Caco-2 (cell line): Measurements from ENCODE around the gene MIS12. TPM values are rescaled to one million over a fixed set of nuclear protein-coding genes. Genes with fewer than 3 reads are reported as not detected.

Experiments
- BruUV-seq: library from RNA; stranded (reverse); fragments of 400-500 nt; replicated peaks from 2 replicates; lab custom pipeline; 2021; lab: Mats Ljungman, UMichigan
- CTCF ChIA-PET: fragments of 300-600 bp; sonication (Branson Sonifier 250); formaldehyde crosslinking; loops from one replicate; lab custom pipeline; 2022; ENCODE audit warnings: antibody characterized with exemption; lab: Charles Lee
- POLR2A ChIA-PET: fragments of 300-600 bp; sonication (Branson Sonifier 250); formaldehyde crosslinking; loops from one replicate; lab custom pipeline; 2022; ENCODE audit warnings: antibody characterized with exemption; lab: Charles Lee
- DNase-seq, 2 experiments: peaks; one replicate each; pipeline versions ENCODE4 v3.0.0 to v3.0.0-alpha.2; 2020 to 2022
- H3K27me3 ChIP-seq: replicated peaks from 2 replicates; pipeline ENCODE4 v1.6.0; 2011; ENCODE audit warnings: low read length; ENCODE audit not compliant: control insufficient read depth, insufficient read depth
- H3K36me3 ChIP-seq: 2 replicates; pipeline ENCODE4 v1.5.1; 2011; ENCODE audit warnings: low read length; ENCODE audit not compliant: control insufficient read depth, insufficient read depth
- H3K4me1 ChIP-seq: fragments of 250-450 bp; sonication (Bioruptor Pico); 2 replicates; pipeline ENCODE4 v1.5.1; 2020; ENCODE audit warnings: mild to moderate bottlenecking
- H3K4me3 ChIP-seq: 2 replicates; pipeline ENCODE4 v1.5.1; 2011; ENCODE audit warnings: low read depth, mild to moderate bottlenecking, control low read depth, low read length
- H3K9me3 ChIP-seq: fragments of 250-450 bp; sonication (Bioruptor Pico); 2 replicates; pipeline ENCODE4 v1.5.1; 2020; ENCODE audit warnings: mild to moderate bottlenecking, moderate library complexity
- H3K27ac Mint-ChIP-seq: one replicate; pipeline ENCODE4 v1.8.0; 2022; ENCODE audit warnings: mixed read lengths; ENCODE audit not compliant: unreplicated experiment
- H3K27me3 Mint-ChIP-seq: one replicate; pipeline ENCODE4 v1.8.0; 2022; ENCODE audit warnings: mixed read lengths; ENCODE audit not compliant: insufficient read depth, unreplicated experiment
- H3K36me3 Mint-ChIP-seq: one replicate; pipeline ENCODE4 v1.8.0; 2022; ENCODE audit warnings: mild to moderate bottlenecking, mixed read lengths; ENCODE audit not compliant: insufficient read depth, unreplicated experiment
- H3K4me1 Mint-ChIP-seq: one replicate; pipeline ENCODE4 v1.8.0; 2022; ENCODE audit warnings: low read depth, mixed read lengths; ENCODE audit not compliant: unreplicated experiment
- H3K4me3 Mint-ChIP-seq: one replicate; pipeline ENCODE4 v1.8.0; 2022; ENCODE audit warnings: mild to moderate bottlenecking, moderate library complexity, mixed read lengths; ENCODE audit not compliant: unreplicated experiment
- H3K9me3 Mint-ChIP-seq: one replicate; pipeline ENCODE4 v1.8.0; 2022; ENCODE audit warnings: mixed read lengths; ENCODE audit not compliant: unreplicated experiment
- CTCF ChIP-seq, 2 experiments: fragments of 200-600 bp in 1 of 2; IDR thresholded peaks; 1 replicate in 1 of 2; 2 replicates in 1 of 2; pipeline versions ENCODE4 v1.5.1 to v1.8.0; 2011 to 2022; ENCODE audit warnings: antibody characterized with exemption in 1 of 2, control low read depth in 1 of 2, inconsistent platforms in 1 of 2, low read depth in 1 of 2, low read length in 1 of 2, mild to moderate bottlenecking in 1 of 2, moderate library complexity in 1 of 2; ENCODE audit not compliant: insufficient read depth in 1 of 2, severe bottlenecking in 1 of 2, unreplicated experiment in 1 of 2
- intact Hi-C: fragments of 100-400 bp; cut with micrococcal nuclease; formaldehyde crosslinking; loops from one replicate; pipeline ENCODE4 v1.10.0; 2022; ENCODE audit not compliant: unreplicated experiment
- total RNA-seq: library from RNA; stranded (reverse); gene quantifications from 2 replicates; pipeline ENCODE4 v1.2.3, GENCODE V29; 2022

Gene MIS12
- total RNA-seq, 1 experiment from 2014 or later: 11.7 TPM

GRCh38 chr17:5480962-5481361 lies 5.4 kb upstream of the MIS12 start:
- Mint-ChIP-seq H3K9me3 (no peaks in the 10 kb centered on the region), H3K27me3 (no peaks in the 10 kb centered on the region), H3K36me3 (peaks cover 48% of the 10 kb centered on the region), H3K27ac (no peak overlapping the region), H3K4me3 (no peak overlapping the region), H3K4me1 (no peaks in the 10 kb centered on the region)
- ChIA-PET POLR2A (no interaction called here), CTCF (no interaction called here)
- no peaks in the 10 kb centered on the region for H3K4me1 ChIP-seq
- intact Hi-C loops: no loop called here
- BruUV-seq: no TSS peak
- no peaks in the 10 kb centered on the region; the same call in 1 of the 2 replicates for H3K36me3 ChIP-seq
- no peaks in the 10 kb centered on the region for H3K27me3 ChIP-seq
- TF ChIP-seq CTCF (IDR thresholded peaks at IDR 0.05; ENCODE audit: insufficient read depth in 1 of 2, low read depth in 1 of 2, low read length in 1 of 2, severe bottlenecking in 1 of 2, unreplicated experiment in 1 of 2): no peak
- H3K4me3 ChIP-seq: no peak overlapping the region
- H3K9me3 ChIP-seq: no peaks in the 10 kb centered on the region
- DNase-seq: no peak

- H3K36me3 Mint-ChIP-seq: peaks cover 50% of the 10 kb centered on the region
- H3K9me3 Mint-ChIP-seq: no peaks in the 10 kb centered on the region
- no peaks in the 10 kb centered on the region for H3K27me3 Mint-ChIP-seq
- Histone ChIP-seq H3K4me3 (no peak overlapping the region), H3K27me3 (no peaks in the 10 kb centered on the region), H3K4me1 (no peaks in the 10 kb centered on the region), H3K36me3 (no peaks in the 10 kb centered on the region; the same call in 1 of the 2 replicates), H3K9me3 (no peaks in the 10 kb centered on the region)
- BruUV-seq: no TSS peak
- H3K4me3 Mint-ChIP-seq: no peak overlapping the region
- intact Hi-C loops: no loop called here
- ChIA-PET POLR2A (no interaction called here), CTCF (no interaction called here)
- no peaks in the 10 kb centered on the region for H3K4me1 Mint-ChIP-seq
- DNase-seq: no peak
- H3K27ac Mint-ChIP-seq: no peak overlapping the region
- no peak for TF ChIP-seq CTCF (IDR thresholded peaks at IDR 0.05; ENCODE audit: insufficient read depth in 1 of 2, low read depth in 1 of 2, low read length in 1 of 2, severe bottlenecking in 1 of 2, unreplicated experiment in 1 of 2)
These were observed 4.9 kb upstream of the MIS12 start for GRCh38 chr17:5481451-5481850.

GRCh38 chr17:5485270-5486205 lies 828 bp upstream of the MIS12 start, which contains the start of gene DERL2:
Gene DERL2 (minus strand): TSS chr17:5486178. CDS start chr17:5486161, 17 bp downstream.
- no peaks in the 10 kb centered on the region for H3K9me3 ChIP-seq
- peak within 1 kb of the TSS; percentile 90 for H3K27ac Mint-ChIP-seq
- H3K4me3 Mint-ChIP-seq: peak within 1 kb of the TSS; percentile 90
- H3K27me3 ChIP-seq: no peaks in the 10 kb centered on the region
- no peaks in the 10 kb centered on the region for H3K9me3 Mint-ChIP-seq
- TF ChIP-seq CTCF (IDR thresholded peaks at IDR 0.05; ENCODE audit: insufficient read depth in 1 of 2, low read depth in 1 of 2, low read length in 1 of 2, severe bottlenecking in 1 of 2, unreplicated experiment in 1 of 2): no peak
- intact Hi-C loops: loop anchor here (1.0 kb wide), 1 partner anchor 18 kb away; no protein-coding TSS in a partner anchor
- H3K4me1 Mint-ChIP-seq: no peaks in the 10 kb centered on the region
- H3K27me3 Mint-ChIP-seq: no peaks in the 10 kb centered on the region
- H3K36me3 Mint-ChIP-seq: peaks cover 44% of the 10 kb centered on the region
- ChIA-PET POLR2A (interaction anchor here (0.5 to 1.0 kb wide), 4 partner anchors 10 to 1601 kb away, joined by 7 to 10 read pairs (median 8); partner anchors contain the start of gene DHX33), CTCF (interaction anchor here (0.7 to 1.9 kb wide), 3 partner anchors 17 to 56 kb away, joined by 3 to 7 read pairs (median 3); partner anchors contain the start of genes C1QBP and DHX33)
- 0 out of 2 replicates have a peak, but pooled peaks cover 3% of the 10 kb centered on the region for H3K4me1 ChIP-seq
- H3K4me3 ChIP-seq: peak within 1 kb of the TSS; percentile 80
- BruUV-seq: TSS peak; percentile 47
- no peaks in the 10 kb centered on the region for H3K36me3 ChIP-seq
- peak in 1 of 2 experiments; percentile 19 for DNase-seq
